ENCODE measurements around the gene WDR59. TPM values are rescaled to one million over a fixed set of nuclear protein-coding genes. Genes with fewer than 3 reads are reported as not detected.

Gene WDR59
- total RNA-seq, 4 donors from 2014 or later = 12.9 to 31.3 (median 19.5) TPM

GRCh38 chr16:74997042-74997491 is 12.1 kb upstream of the WDR59 start:
- Histone ChIP-seq H3K4me3 (no peak overlapping the region), H3K36me3 (no peaks in the 10 kb centered on the region), H3K27ac (no peak overlapping the region), H3K9me3 (no peaks in the 10 kb centered on the region), H3K27me3 (no peaks in the 10 kb centered on the region), H3K4me1 (peaks cover 19 to 20% of the 10 kb centered on the region in 2 donors)
- TF ChIP-seq, protein P1, sequence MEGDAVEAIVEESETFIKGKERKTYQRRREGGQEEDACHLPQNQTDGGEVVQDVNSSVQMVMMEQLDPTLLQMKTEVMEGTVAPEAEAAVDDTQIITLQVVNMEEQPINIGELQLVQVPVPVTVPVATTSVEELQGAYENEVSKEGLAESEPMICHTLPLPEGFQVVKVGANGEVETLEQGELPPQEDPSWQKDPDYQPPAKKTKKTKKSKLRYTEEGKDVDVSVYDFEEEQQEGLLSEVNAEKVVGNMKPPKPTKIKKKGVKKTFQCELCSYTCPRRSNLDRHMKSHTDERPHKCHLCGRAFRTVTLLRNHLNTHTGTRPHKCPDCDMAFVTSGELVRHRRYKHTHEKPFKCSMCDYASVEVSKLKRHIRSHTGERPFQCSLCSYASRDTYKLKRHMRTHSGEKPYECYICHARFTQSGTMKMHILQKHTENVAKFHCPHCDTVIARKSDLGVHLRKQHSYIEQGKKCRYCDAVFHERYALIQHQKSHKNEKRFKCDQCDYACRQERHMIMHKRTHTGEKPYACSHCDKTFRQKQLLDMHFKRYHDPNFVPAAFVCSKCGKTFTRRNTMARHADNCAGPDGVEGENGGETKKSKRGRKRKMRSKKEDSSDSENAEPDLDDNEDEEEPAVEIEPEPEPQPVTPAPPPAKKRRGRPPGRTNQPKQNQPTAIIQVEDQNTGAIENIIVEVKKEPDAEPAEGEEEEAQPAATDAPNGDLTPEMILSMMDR (IDR thresholded peaks at IDR 0.05 in 4 of 5, conservative IDR thresholded peaks at IDR 0.05 in 1 of 5) = no peak
- no peak for TF ChIP-seq POLR2A (IDR thresholded peaks at IDR 0.05)
- ATAC-seq = no peak
- intact Hi-C loops (cut with DNase I; ENCODE audit: low total_unique reads) (loop anchor here (5.0 kb wide), 1 partner anchor 700 kb away; the partner anchor contains the start of gene PSMD7), in situ Hi-C loops (cut with MboI; ENCODE audit: low sequenced_read_pairs in 4 of 4) (loop anchor here in 3 of 4 donors (5.0 to 25.0 kb wide), 4 partner anchors 110 to 640 kb away; partner anchors contain the start of genes KARS1 (in 1 of the 3) and TERF2IP (in 1 of the 3))
- DNase-seq = no peak

- Histone ChIP-seq H3K4me3 (no peak overlapping the region), H3K4me1 (peaks cover 10 to 13% of the 10 kb centered on the region in 2 donors), H3K27me3 (no peaks in the 10 kb centered on the region), H3K36me3 (no peaks in the 10 kb centered on the region), H3K27ac (no peak overlapping the region), H3K9me3 (no peaks in the 10 kb centered on the region)
- TF ChIP-seq POLR2A (IDR thresholded peaks at IDR 0.05) = no peak
- TF ChIP-seq, protein P1 (IDR thresholded peaks at IDR 0.05 in 4 of 5, conservative IDR thresholded peaks at IDR 0.05 in 1 of 5) = no peak
- in situ Hi-C loops (cut with MboI; ENCODE audit: low sequenced_read_pairs in 4 of 4) (loop anchor here in 3 of 4 donors (5.0 to 25.0 kb wide), 4 partner anchors 111 to 641 kb away; partner anchors contain the start of genes KARS1 (in 1 of the 3) and TERF2IP (in 1 of the 3)), intact Hi-C loops (cut with DNase I; ENCODE audit: low total_unique reads) (loop anchor here (5.0 kb wide), 1 partner anchor 699 kb away; the partner anchor contains the start of gene PSMD7)
- DNase-seq = no peak
- ATAC-seq = no peak
Measured at GRCh38 chr16:74995986-74996385, 11.1 kb upstream of the WDR59 start.

DNA sequence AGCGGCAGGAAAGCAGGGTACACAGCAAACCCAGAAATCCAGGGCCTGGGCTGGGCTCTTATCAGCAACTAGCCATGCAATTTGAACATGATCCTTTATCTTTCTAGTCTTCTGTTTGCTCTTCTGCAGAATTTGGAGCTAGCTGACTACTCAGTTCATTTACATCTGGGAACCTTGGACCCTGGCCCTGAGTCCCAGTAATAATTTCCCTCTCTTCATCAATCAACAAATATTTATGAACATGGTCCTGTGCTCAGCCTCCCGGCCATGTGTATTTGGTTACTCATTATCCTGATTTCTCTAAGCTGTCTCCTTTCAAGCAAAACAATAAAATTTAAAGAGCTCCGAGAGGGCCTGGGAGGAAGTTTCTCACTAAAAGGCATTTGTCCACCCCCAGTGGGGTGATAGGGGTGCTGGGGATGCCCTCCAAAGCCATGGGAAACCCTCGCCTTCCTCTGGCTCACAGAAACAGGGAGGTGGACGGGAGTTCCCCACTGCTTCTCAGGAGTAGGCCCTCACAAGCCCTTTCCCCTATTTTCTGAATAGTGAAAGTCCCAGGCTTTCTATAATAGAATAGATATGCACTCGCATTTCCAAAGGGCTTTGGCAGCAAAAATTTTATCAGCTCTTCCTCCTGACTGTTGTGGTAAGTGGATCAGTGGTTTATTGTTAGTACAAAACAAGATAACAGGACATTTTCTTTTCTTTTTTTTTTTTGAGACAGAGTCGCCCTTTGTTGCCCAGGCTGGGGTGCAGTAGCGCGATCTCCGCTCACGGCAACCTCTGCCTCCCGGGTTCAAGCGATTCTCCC is 6.9 kb upstream of the WDR59 start:
- H3K4me3 ChIP-seq = no peak overlapping the region
- DNase-seq = no peak
- in situ Hi-C loops (cut with MboI; ENCODE audit: low sequenced_read_pairs in 4 of 4) = loop anchor here (5.0 to 25.0 kb wide), 4 partner anchors 126 to 646 kb away; partner anchors contain the start of genes KARS1 (in 1 of the 4), LDHD (in 1 of the 4) and TERF2IP (in 1 of the 4)
- H3K27me3 ChIP-seq = no peaks in the 10 kb centered on the region
- intact Hi-C loops (cut with DNase I; ENCODE audit: low total_unique reads) = no loop called here
- no peak for ATAC-seq
- no peak for TF ChIP-seq POLR2A (IDR thresholded peaks at IDR 0.05)
- TF ChIP-seq, protein P1 (IDR thresholded peaks at IDR 0.05 in 4 of 5, conservative IDR thresholded peaks at IDR 0.05 in 1 of 5) = no peak
- H3K36me3 ChIP-seq = no peaks in the 10 kb centered on the region
- no peaks in the 10 kb centered on the region for H3K9me3 ChIP-seq
- H3K27ac ChIP-seq = no peak overlapping the region
- no peaks in the 10 kb centered on the region for H3K4me1 ChIP-seq

GRCh38 chr16:74991268-74991592 is 6.3 kb upstream of the WDR59 start:
- Histone ChIP-seq H3K27me3 (no peaks in the 10 kb centered on the region), H3K4me1 (no peaks in the 10 kb centered on the region), H3K4me3 (no peak overlapping the region), H3K27ac (no peak overlapping the region), H3K36me3 (no peaks in the 10 kb centered on the region), H3K9me3 (no peaks in the 10 kb centered on the region)
- DNase-seq = no peak
- ATAC-seq = no peak
- TF ChIP-seq POLR2A (IDR thresholded peaks at IDR 0.05) = no peak
- TF ChIP-seq, protein P1 (IDR thresholded peaks at IDR 0.05 in 4 of 5, conservative IDR thresholded peaks at IDR 0.05 in 1 of 5) = no peak
- intact Hi-C loops (cut with DNase I; ENCODE audit: low total_unique reads) = no loop called here
- in situ Hi-C loops (cut with MboI; ENCODE audit: low sequenced_read_pairs in 4 of 4) = loop anchor here (5.0 to 25.0 kb wide), 4 partner anchors 126 to 646 kb away; partner anchors contain the start of genes KARS1 (in 1 of the 4), LDHD (in 1 of the 4) and TERF2IP (in 1 of the 4)

Data from gastrocnemius medialis (tissue), 4 donors.